Midbrain (tissue), 1 donor: ENCODE results near the gene KCNJ3.
"Not testable (repeated sequence)": the region's sequence is repeated elsewhere in the genome, so short reads cannot be mapped to it uniquely, and the experiment has no call there.

ENCODE experiments used
- DNase-seq: peaks from one replicate; lab custom pipeline; 2025; lab: John Stamatoyannopoulos, UW

Gene KCNJ3

DNA sequence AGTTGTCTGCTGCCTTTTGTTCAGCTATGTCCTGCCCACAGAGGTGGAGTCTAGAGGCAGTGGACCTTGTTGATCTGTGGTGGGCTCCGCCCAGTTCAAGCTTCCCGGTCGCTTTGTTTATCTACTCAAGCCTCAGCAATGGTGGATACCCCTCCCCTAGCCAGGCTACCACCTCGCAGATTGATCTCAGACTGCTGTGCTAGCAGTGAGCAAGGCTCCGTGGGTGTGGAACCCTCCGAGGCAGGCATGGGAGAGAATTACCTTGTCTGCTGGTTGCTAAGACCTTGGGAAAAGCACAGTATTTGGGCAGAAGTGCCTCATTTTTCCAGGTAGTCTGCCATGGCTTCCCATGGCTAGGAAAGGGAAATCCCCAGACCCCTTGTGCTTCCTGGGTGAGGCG lies 146.0 kb downstream of the KCNJ3 start:
- DNase-seq: no peak

DNA sequence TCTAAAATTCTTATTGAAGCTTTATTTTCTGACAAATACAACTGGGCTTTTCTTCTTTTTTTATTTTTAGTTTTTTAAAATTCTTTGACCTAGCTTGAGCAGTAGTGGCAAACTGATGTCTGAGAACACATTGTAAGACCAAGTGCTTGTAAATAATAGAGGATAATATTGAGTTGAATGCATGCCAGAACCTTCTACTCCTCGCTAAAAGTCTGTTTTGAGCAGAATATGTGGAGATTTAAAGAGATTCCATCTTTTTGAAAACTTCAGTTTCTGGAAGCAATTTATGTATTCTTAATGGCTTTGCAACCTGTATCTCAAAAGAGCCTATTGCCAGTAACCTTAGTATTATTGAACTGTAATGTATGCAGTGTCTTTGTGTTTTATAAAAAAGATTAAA lies 148.3 kb downstream of the KCNJ3 start:
- no peak for DNase-seq

DNA sequence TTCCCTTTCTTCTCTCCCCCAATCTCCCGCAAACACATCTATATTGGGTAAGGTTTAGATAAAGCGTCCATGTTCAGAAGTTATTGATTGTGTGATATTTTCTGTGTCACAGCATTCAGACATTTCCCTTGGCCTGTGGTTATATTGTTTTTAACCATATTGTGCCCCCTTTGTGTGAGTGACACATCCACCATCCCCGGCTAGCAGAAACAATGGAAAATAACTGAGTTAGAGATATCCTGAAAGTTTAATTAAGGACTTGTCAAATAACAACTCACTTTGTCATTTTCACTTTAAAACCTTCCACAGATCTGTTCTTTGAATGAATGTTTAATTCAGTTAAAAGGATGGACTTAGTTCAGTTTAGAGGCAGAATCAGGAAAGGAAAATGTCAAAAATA lies 151.0 kb downstream of the KCNJ3 start:
- DNase-seq: no peak

DNA sequence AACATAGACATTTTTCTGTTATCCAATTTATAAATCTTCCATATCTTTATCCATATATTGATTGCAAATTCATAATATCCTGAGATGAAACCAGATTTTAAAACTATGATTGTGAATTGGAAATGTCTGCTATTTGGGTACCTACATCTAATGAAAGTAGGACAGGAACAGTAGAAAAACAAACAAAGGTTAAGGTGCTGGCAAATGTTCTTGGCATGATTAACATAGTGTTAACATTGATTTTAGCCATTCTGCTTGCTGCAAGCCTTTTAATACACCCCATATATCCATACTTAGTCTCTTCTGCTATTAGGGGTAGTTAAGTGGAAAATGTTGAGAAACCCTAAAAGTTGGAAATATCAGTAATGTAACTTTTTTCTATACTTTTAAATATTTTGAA lies 152.0 kb downstream of the KCNJ3 start:
- DNase-seq: no peak

DNA sequence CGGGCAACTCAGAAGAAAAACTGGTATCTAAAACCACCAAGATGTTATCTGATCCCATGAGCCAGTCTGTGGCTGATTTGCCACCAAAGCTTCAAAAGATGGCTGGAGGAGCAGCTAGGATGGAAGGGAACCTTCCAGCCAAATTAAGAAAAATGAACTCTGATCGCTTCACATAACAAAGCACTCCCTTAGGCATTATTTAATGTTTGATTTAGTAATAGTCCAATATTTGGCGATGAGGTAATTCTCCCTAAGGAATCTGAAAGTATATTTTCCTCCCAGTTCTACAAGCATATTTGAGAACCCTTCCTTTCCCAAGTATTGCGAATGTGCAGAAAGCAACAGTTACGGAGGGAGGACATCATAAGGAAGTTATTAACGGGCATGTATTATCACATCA lies 156.6 kb downstream of the KCNJ3 start:
- DNase-seq: no peak

DNA sequence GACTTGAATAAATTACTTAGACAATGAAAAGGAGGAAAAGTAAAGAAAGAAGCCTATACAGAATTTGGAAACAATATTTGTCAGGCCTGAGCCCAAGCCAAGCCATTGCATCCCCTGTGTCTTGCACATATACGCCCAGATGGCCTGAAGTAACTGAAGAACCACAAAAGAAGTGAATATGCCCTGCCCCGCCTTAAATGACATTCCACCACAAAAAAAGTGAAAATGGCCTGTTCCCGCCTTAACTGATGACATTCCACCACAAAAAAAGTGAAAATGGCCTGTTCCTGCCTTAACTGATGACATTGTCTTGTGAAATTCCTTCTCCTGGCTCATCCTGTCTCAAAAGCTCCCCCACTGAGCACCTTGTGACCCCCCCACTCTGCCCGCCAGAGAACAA lies 168.7 kb downstream of the KCNJ3 start:
- DNase-seq: not testable (repeated sequence)

DNA sequence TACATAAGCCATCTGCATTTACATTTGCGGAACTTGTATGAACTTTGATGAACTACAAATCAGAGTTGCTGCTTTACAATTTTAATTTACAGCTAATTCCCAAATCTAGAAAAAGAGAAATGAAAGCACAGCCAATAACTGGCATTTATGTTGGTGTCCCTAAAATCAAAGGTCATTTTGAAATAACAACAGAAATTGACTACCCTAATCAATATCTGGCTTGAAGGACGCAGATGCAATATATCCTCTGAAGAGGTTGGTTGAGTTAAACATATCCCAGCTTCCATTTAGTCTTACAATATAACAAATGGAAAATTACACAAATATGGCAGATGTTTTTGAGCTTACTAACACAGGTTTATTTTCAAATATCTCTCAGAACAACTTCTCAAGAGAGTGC lies 177.5 kb downstream of the KCNJ3 start:
- no peak for DNase-seq

DNA sequence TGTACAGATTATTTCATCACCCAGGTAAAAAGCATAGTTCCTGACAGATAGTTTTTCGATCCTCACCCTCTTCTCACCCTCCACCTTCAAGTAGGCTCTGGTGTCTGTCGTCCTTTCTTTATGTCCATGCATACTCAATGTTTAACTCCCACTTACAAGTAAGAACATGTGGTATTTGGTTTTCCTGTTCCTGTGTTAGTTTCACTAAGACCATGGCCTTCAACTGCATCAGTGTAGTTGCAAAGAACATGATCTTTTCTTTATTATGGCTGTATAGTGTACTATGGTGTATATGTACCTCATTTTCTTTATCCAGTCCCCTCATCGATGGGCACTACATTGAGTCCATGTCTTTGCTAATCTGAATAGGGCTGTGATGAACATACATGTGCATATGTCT lies 184.2 kb downstream of the KCNJ3 start:
- no peak for DNase-seq

DNA sequence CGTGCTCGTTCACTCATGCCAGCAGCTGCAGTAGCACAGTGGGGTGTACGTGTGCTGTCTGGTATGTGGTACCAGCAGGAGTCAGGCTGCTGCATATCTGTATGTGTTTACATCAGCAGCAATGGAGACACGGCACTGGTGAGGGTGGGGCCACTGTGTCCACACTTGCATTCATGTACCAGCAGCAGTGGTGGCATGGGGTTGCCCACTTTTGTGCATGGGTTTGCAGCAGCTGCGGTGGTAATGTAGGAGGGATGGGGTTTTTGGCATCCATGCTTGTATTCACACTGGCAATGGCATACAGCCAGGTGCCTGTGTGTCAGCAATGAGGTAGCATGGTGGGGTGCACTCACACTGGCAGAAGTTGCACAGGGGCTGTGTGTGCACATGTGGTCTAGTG lies 187.8 kb downstream of the KCNJ3 start:
- no peak for DNase-seq

DNA sequence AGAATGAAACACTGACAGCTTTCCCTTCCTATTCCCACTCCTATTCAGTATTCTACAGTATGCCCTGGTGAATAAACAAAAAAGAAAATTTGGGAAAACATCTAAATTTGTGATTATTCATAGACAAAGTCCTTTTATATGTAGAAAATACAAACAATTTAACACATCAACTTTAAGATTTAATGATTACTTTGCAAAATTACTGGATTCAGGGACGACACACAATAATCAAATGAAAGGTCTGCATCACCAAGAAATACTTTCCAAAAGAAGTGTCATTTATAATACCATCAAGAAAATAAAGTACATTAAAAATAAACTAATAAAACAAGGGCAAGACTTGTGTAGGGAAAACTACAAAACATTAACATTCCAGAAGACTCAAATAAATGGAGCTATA lies 199.8 kb downstream of the KCNJ3 start:
- no peak for DNase-seq

DNA sequence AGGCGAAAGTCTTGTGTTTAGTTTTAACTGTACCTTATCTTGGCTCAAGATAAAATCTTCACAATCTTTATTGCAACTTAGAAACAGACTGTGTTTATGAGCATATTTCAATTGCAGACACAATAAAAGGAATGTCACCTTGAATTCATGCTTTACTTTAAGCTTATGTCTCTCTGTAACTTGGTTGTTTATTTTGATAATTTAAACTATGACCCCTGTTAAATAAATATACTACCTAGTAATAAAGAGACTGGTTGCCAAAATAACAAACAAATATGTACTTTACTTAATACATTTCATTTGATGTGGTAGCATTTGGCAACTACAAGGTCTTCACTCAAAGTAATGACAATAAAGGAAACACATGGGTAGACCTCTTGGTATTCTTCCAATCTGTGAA lies 202.6 kb downstream of the KCNJ3 start:
- DNase-seq: no peak
